Ishikawa (cell line): Measurements from ENCODE around the gene PSD2.

ENCODE experiments used
- CEBPB ChIP-seq: IDR thresholded peaks from 2 replicates; pipeline ENCODE4 v1.6.1; 2012
- EP300 ChIP-seq: IDR thresholded peaks from 2 replicates; pipeline ENCODE4 v1.6.1; 2012; ENCODE audit warnings: borderline replicate concordance
- FOXM1 ChIP-seq: IDR thresholded peaks from 2 replicates; pipeline ENCODE4 v1.6.1; 2012; ENCODE audit warnings: low read depth, borderline replicate concordance
- RAD21 ChIP-seq: IDR thresholded peaks from 2 replicates; pipeline ENCODE4 v1.6.1; 2012; ENCODE audit warnings: low read depth
- TAF1 ChIP-seq: IDR thresholded peaks from 2 replicates; pipeline ENCODE4 v1.6.1; 2012; ENCODE audit warnings: low read depth, mild to moderate bottlenecking
- TEAD4 ChIP-seq: IDR thresholded peaks from 2 replicates; pipeline ENCODE4 v1.6.1; 2012
- ZBTB7A ChIP-seq: IDR thresholded peaks from 2 replicates; pipeline ENCODE4 v1.6.1; 2012; ENCODE audit warnings: low read depth

GRCh38 chr5:139812836-139813805, 17.5 kb downstream of the PSD2 start:
- TF ChIP-seq CEBPB (no peak), RAD21 (no peak), EP300 (no peak), TAF1 (no peak), FOXM1 (no peak), ZBTB7A (no peak), TEAD4 (no peak)
